CD14-positive monocyte (primary cell): ENCODE data around the gene LDLRAD2. TPM values are rescaled to one million over a fixed set of nuclear protein-coding genes. Genes with fewer than 3 reads are reported as not detected.
A peak's percentile ranks its signal among the peaks of the same experiment; 100 is the strongest.

Experiments
- DNase-seq, 3 donors: peaks; one replicate each; pipeline ENCODE4 v3.0.0-alpha.2; 2011 to 2022
- H2AFZ ChIP-seq: 2 replicates; pipeline ENCODE4 v1.6.0; 2012; ENCODE audit warnings: mild to moderate bottlenecking, low read depth, low read length, inconsistent platforms; ENCODE audit not compliant: insufficient read depth, poor library complexity, severe bottlenecking
- H3K27ac ChIP-seq, 2 donors: 1 replicate in 1 of 2; 2 replicates in 1 of 2; pipeline ENCODE4 v1.5.1; 2012 to 2013; ENCODE audit warnings: low read length in 2 of 2, control low read depth in 1 of 2, inconsistent platforms in 1 of 2, low read depth in 1 of 2, mild to moderate bottlenecking in 1 of 2
- H3K27me3 ChIP-seq, 2 donors: one replicate each; pipeline versions ENCODE4 v1.6.0 to v1.6.1; 2011 to 2013; ENCODE audit warnings: low read length in 2 of 2; ENCODE audit not compliant: control insufficient read depth in 2 of 2, insufficient read depth in 2 of 2
- H3K36me3 ChIP-seq, 2 donors: replicated peaks in 1 of 2; 1 replicate in 1 of 2; 2 replicates in 1 of 2; pipeline versions ENCODE4 v1.5.1 to v1.6.1; 2012 to 2013; ENCODE audit warnings: low read length in 2 of 2, control low read depth in 1 of 2, inconsistent platforms in 1 of 2, mild to moderate bottlenecking in 1 of 2; ENCODE audit not compliant: insufficient read depth in 2 of 2, control insufficient read depth in 1 of 2
- H3K4me1 ChIP-seq, 2 donors: 1 replicate in 1 of 2; 2 replicates in 1 of 2; pipeline versions ENCODE4 v1.5.1 to v1.6.1; 2012 to 2013; ENCODE audit warnings: low read length in 2 of 2, control low read depth in 1 of 2, inconsistent platforms in 1 of 2, mild to moderate bottlenecking in 1 of 2, moderate library complexity in 1 of 2; ENCODE audit not compliant: insufficient read depth in 2 of 2, control insufficient read depth in 1 of 2
- H3K4me2 ChIP-seq: replicated peaks from 2 replicates; pipeline ENCODE3; 2012; ENCODE audit warnings: low read length, moderate library complexity, mild to moderate bottlenecking; ENCODE audit not compliant: poor library complexity, severe bottlenecking; ENCODE audit errors: extremely low read depth
- H3K4me3 ChIP-seq, 3 experiments: fragments of 200-600 bp in 1 of 3; sonication (generic) in 1 of 3; replicated peaks in 1 of 3; 1 replicate in 2 of 3; 2 replicates in 1 of 3; pipeline ENCODE4 v1.5.1; 2011 to 2013; ENCODE audit warnings: low read length in 3 of 3, mild to moderate bottlenecking in 3 of 3, control low read depth in 2 of 3, low read depth in 2 of 3, inconsistent platforms in 1 of 3, moderate library complexity in 1 of 3
- H3K79me2 ChIP-seq: 2 replicates; pipeline ENCODE4 v1.6.0; 2012; ENCODE audit warnings: mild to moderate bottlenecking, control low read depth, inconsistent platforms, low read length, moderate library complexity; ENCODE audit not compliant: insufficient read depth
- H3K9ac ChIP-seq: 2 replicates; pipeline ENCODE4 v1.6.0; 2017; ENCODE audit warnings: low read length, mild to moderate bottlenecking; ENCODE audit not compliant: insufficient read depth, poor library complexity, severe bottlenecking
- H3K9me3 ChIP-seq, 2 donors: replicated peaks in 1 of 2; 1 replicate in 1 of 2; 2 replicates in 1 of 2; pipeline versions ENCODE4 v1.5.1 to v1.6.1; 2012 to 2013; ENCODE audit warnings: low read length in 2 of 2, control low read depth in 1 of 2; ENCODE audit not compliant: control insufficient read depth in 1 of 2, insufficient read depth in 1 of 2
- H4K20me1 ChIP-seq: 2 replicates; pipeline ENCODE4 v1.6.0; 2012; ENCODE audit warnings: mild to moderate bottlenecking, low read length, control low read depth, moderate library complexity; ENCODE audit not compliant: insufficient read depth
- H3K27ac Mint-ChIP-seq, 7 donors: one replicate each; pipeline ENCODE4 v1.8.0; 2020; ENCODE audit warnings: mild to moderate bottlenecking in 7 of 7, mixed read lengths in 7 of 7, moderate library complexity in 6 of 7, inconsistent platforms in 2 of 7
- H3K27me3 Mint-ChIP-seq, 3 donors: one replicate each; pipeline ENCODE4 v1.8.0; 2021 to 2022; ENCODE audit warnings: low read depth in 3 of 3, mild to moderate bottlenecking in 3 of 3, mixed read lengths in 3 of 3, moderate library complexity in 3 of 3, inconsistent platforms in 1 of 3
- H3K36me3 Mint-ChIP-seq, 2 donors: one replicate each; pipeline ENCODE4 v1.8.0; 2020; ENCODE audit warnings: mixed read lengths in 2 of 2, inconsistent platforms in 1 of 2, mild to moderate bottlenecking in 1 of 2
- H3K4me1 Mint-ChIP-seq: one replicate; pipeline ENCODE4 v1.8.0; 2020; ENCODE audit warnings: mild to moderate bottlenecking, mixed read lengths
- H3K4me3 Mint-ChIP-seq, 2 donors: one replicate each; pipeline ENCODE4 v1.8.0; 2020; ENCODE audit warnings: mild to moderate bottlenecking in 2 of 2, mixed read lengths in 2 of 2, moderate library complexity in 1 of 2
- H3K9me3 Mint-ChIP-seq, 7 donors: one replicate each; pipeline ENCODE4 v1.8.0; 2020 to 2022; ENCODE audit warnings: mixed read lengths in 7 of 7, mild to moderate bottlenecking in 6 of 7, moderate library complexity in 6 of 7, inconsistent platforms in 2 of 7
- WGBS: methylation state at CpG from one replicate; pipeline ENCODE4 v1.1.5; 2013; ENCODE audit warnings: missing lambda C conversion rate; ENCODE audit not compliant: insufficient coverage; 5-methylcytosine and 5-hydroxymethylcytosine counted together
- intact Hi-C, 2 donors: fragments of 100-400 bp; cut with micrococcal nuclease; formaldehyde crosslinking; loops; one replicate each; pipeline versions ENCODE4 v1.15.0 to v1.15.1; 2023
- polyA plus RNA-seq, 3 donors: library from polyadenylated mRNA; depleted of rRNA in 1 of 3; unstranded in 2 of 3; stranded (reverse) in 1 of 3; fragments of 300-500 nt in 2 of 3; fragments of >200 nt in 1 of 3; fragmentation: Illumina TruSeq in 2 of 3; gene quantifications; 1 replicate in 2 of 3; 2 replicates in 1 of 3; pipeline ENCODE4 v1.2.3, GENCODE V29; 2012 to 2021
- TF ChIP-seq, protein P1 (sequence below): fragments of 200-600 bp; IDR thresholded peaks from one replicate; pipeline ENCODE4 v1.8.0; 2022; ENCODE audit warnings: antibody characterized with exemption, mild to moderate bottlenecking

Gene LDLRAD2
- polyA plus RNA-seq, 3 donors = 0.63 TPM; not detected in 2

DNA sequence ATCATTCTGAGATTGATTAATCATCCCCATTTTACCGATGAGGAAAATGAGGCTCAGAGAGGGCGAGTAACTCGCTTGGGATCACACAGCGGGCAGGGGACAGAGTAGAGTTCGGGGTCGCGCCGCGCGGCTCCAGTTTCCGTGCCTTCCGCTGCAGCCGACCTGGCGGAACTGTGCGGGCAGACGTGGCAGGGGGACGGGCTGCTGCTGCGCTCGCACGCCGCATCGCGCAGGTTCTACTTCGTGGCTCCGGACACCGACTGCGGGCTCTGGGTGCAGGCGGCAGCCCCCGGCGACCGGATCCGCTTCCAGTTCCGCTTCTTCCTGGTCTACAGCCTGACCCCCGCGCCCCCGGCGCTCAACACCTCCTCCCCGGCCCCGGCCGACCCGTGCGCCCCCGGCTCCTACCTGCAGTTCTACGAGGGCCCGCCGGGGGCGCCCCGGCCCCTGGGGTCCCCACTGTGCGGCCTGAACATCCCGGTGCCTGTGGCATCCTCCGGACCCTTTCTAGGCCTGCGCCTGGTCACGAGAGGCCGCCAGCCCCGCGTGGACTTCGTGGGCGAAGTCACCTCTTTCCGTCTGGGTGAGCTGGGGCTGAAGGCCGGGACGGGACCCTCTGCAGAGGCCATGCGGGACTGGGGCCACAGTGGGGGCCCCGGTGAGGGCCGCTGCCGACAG is 2.3 kb downstream of the LDLRAD2 start:
- H3K27ac ChIP-seq = no peak overlapping the region
- peaks cover 0 to 1% (median 0%) of the 10 kb centered on the region in 7 donors for H3K9me3 Mint-ChIP-seq
- peak overlapping the region; percentile 21 to 72 (median 39) for H3K4me3 ChIP-seq
- DNase-seq = peak; percentile 34 to 50 (median 43)
- no peaks in the 10 kb centered on the region for H3K79me2 ChIP-seq
- peak overlapping the region; percentile 57 for H3K9ac ChIP-seq
- intact Hi-C loops = loop anchor here in 1 of 2 donors (10.0 kb wide), 1 partner anchor 120 kb away; the partner anchor contains the start of gene HSPG2
- peak overlapping the region; percentile 75 for H3K4me2 ChIP-seq
- H2AFZ ChIP-seq = peak overlapping the region; percentile 83
- peak overlapping the region; percentile 73 to 88 for H3K4me3 Mint-ChIP-seq
- H3K36me3 Mint-ChIP-seq = peaks cover 0 to 3% of the 10 kb centered on the region in 2 donors
- TF ChIP-seq, protein P1, sequence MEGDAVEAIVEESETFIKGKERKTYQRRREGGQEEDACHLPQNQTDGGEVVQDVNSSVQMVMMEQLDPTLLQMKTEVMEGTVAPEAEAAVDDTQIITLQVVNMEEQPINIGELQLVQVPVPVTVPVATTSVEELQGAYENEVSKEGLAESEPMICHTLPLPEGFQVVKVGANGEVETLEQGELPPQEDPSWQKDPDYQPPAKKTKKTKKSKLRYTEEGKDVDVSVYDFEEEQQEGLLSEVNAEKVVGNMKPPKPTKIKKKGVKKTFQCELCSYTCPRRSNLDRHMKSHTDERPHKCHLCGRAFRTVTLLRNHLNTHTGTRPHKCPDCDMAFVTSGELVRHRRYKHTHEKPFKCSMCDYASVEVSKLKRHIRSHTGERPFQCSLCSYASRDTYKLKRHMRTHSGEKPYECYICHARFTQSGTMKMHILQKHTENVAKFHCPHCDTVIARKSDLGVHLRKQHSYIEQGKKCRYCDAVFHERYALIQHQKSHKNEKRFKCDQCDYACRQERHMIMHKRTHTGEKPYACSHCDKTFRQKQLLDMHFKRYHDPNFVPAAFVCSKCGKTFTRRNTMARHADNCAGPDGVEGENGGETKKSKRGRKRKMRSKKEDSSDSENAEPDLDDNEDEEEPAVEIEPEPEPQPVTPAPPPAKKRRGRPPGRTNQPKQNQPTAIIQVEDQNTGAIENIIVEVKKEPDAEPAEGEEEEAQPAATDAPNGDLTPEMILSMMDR = peak; percentile 79
- WGBS = 15% methylated on average over 63 of the region's 65 CpGs
- peaks cover 5 to 12% (median 9%) of the 10 kb centered on the region in 3 donors for H3K27me3 Mint-ChIP-seq
- H3K36me3 ChIP-seq = no peaks in the 10 kb centered on the region
- H3K4me1 Mint-ChIP-seq = peaks cover 31% of the 10 kb centered on the region
- no peaks in the 10 kb centered on the region for H4K20me1 ChIP-seq
- no peaks in the 10 kb centered on the region for H3K9me3 ChIP-seq
- no peak overlapping the region for H3K27ac Mint-ChIP-seq
- no peaks in the 10 kb centered on the region for H3K27me3 ChIP-seq
- peaks cover 28 to 35% of the 10 kb centered on the region in 2 donors for H3K4me1 ChIP-seq

DNA sequence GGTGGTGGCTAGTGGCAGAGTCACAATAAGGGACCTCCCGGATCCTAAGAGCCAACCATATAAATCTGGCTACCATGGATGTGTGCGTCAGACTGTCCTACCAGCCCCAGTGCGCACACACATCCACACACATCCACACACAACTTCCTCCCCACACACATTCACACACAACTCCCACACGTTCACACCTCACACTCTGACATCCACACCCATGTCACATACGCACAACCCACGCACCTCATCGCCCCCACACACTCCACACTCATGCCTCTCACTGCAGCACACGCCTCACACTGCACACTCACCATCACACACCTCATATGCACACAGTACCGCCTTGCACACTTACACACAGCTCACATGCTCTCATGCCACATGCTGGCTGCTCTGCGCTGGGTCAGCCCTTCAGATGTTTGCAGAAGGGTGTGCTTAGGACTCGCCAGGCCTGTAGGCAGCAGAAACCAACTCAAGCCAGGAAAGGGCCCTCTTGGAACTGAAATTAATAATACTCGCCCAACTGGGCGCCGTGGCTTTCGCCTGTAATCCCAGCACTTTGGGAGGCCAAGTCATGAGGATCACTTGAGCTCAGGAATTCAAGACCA is 3.0 kb downstream of the LDLRAD2 start:
- H3K36me3 ChIP-seq = no peaks in the 10 kb centered on the region
- peak overlapping the region; percentile 83 for H2AFZ ChIP-seq
- H3K9me3 Mint-ChIP-seq = no peaks in the 10 kb centered on the region
- no peaks in the 10 kb centered on the region for H4K20me1 ChIP-seq
- H3K9me3 ChIP-seq = no peaks in the 10 kb centered on the region
- peaks cover 0 to 3% of the 10 kb centered on the region in 2 donors for H3K36me3 Mint-ChIP-seq
- whole genome bisulfite sequencing = 87% methylated on average over 15 of the region's 15 CpGs
- H3K4me3 Mint-ChIP-seq = peak overlapping the region; percentile 43 to 73
- H3K4me2 ChIP-seq = peak overlapping the region; percentile 75
- H3K27me3 ChIP-seq = no peaks in the 10 kb centered on the region
- no peak overlapping the region for H3K9ac ChIP-seq
- H3K27me3 Mint-ChIP-seq = peaks cover 5 to 12% (median 9%) of the 10 kb centered on the region in 3 donors
- peaks cover 28 to 35% of the 10 kb centered on the region in 2 donors for H3K4me1 ChIP-seq
- no peaks in the 10 kb centered on the region for H3K79me2 ChIP-seq
- DNase-seq = no peak
- peak overlapping the region in 1 of 3 experiments; percentile 72 for H3K4me3 ChIP-seq
- intact Hi-C loops = loop anchor here (5.0 to 10.0 kb wide), 3 partner anchors 33 to 122 kb away; partner anchors contain the start of genes HSPG2 (in 2 of the 2) and USP48 (in 1 of the 2)
- TF ChIP-seq, protein P1 = no peak
- H3K27ac Mint-ChIP-seq = peak overlapping the region in 1 of 7 donors; percentile 50
- no peak overlapping the region for H3K27ac ChIP-seq
- peaks cover 31% of the 10 kb centered on the region for H3K4me1 Mint-ChIP-seq
